Measurements from ENCODE around the gene SPI1.
"Not testable (repeated sequence)": the region's sequence is repeated elsewhere in the genome, so short reads cannot be mapped to it uniquely, and the experiment has no call there.

SPI1 gene

DNA sequence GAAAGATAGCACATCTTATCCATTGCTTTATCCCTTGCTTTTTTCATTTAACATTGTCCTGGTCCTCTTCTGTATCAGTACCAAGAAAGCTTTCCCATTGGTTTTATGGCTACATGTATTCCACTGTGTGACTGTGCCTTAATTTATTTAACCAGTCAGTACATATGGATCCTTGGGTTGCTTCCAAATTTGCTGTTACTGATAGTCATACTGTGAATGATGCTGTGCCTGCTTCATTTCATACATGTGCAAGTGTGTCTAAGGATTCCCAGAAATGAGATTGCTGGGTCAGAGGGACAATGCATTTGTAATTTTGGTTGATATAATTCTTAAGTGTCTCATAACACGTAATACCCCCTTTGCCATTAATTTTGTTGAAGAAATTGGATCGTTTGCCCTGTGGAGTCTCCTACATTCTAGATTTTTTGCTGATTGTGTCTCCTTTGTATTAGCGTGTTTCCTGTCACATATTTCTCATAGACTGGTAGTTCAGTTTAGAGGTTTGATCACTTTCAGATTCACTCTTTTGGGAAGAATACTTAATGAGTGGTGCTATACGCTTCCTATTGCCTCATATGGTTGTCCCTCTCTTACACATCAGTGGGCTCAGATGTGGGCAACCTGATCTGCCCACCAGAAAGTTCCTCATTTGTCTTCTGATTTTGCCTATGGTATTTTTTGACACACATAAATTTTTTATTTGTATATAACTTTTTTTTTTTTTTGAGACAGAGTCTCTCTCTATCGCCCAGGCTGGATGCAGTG, 61.1 kb downstream of the SPI1 start:
- DNase-seq, result no peak

GRCh38 chr11:47316501-47316900, 61.8 kb downstream of the SPI1 start:
- DNase-seq, result not testable (repeated sequence)

GRCh38 chr11:47314992-47315391, 63.4 kb downstream of the SPI1 start:
- no peak for DNase-seq

DNA sequence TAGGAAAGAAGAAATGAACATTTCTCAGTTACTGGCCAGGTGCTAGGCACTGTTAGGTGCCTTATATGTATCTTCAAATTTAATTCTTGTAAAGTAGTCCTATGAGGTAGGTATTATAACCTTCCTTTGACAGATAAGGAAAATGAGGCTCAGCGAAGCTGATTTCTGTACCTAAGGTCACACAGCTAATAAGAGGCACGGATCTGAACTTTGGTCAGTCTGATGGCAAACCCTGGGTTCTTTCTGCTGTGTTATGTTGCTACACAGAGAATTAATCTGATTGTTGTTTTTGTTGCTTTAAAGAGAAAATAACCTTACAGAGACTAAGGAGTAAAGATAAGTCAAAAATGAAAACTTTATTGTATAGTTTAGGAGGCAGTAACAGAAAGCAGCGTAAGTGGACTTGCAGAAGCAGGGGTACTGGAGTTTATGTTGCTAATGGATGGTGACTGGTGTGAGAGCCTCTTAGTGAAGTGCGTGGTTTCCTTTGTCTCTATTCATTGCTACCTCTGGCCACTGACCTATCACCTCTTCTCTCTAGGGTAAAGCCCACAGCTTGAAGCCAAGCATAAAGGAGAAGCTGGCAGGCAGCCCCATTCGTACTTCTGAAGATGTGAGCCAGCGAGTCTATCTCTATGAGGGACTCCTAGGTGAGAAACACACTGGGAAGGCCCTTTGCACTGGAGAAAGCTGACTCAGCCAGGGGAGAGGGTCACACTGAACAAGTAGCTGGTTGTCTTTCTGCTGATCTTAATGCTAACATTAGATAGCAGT, 70.1 kb downstream of the SPI1 start:
- no peak for DNase-seq

- DNase-seq, result no peak
Measured at GRCh38 chr11:47306484-47306844, 71.9 kb downstream of the SPI1 start.

- DNase-seq, result no peak
Measured at GRCh38 chr11:47305734-47306483, 72.4 kb downstream of the SPI1 start.
